Left lobe of liver (tissue), 2 donors: Measurements from ENCODE around the gene SLC1A5. TPM values are rescaled to one million over a fixed set of nuclear protein-coding genes. Genes with fewer than 3 reads are reported as not detected.
"Not testable (repeated sequence)": the region's sequence is repeated elsewhere in the genome, so short reads cannot be mapped to it uniquely, and the experiment has no call there.

Source experiments
- ATAC-seq: fragments of 200-7000 bp; cut with Tn5 transposase; one replicate; pipeline ENCODE4 v1.9.1; 2020; ENCODE audit warnings: mild to moderate bottlenecking, moderate library complexity
- DNase-seq: peaks from one replicate; pipeline ENCODE4 v3.0.0-alpha.2; 2020; ENCODE audit warnings: low spot score
- total RNA-seq: library from RNA; stranded (reverse); gene quantifications from one replicate; pipeline ENCODE4 v1.2.1, GENCODE V29; 2021
- donor health status: DM: no; HTN: no; CAD: no; lungs with moderate emphysema.
- donor health status: DM: no; HTN: yes; CAD: no.

SLC1A5 gene
- total RNA-seq, 1 donor from 2014 or later, result 3.8 TPM

GRCh38 chr19:46772170-46773017 lies 16.0 kb downstream of the SLC1A5 start:
- DNase-seq (no peak), ATAC-seq (no peak)

- not testable (repeated sequence) for ATAC-seq, DNase-seq
Measured at GRCh38 chr19:46768746-46769145, 19.6 kb downstream of the SLC1A5 start.

GRCh38 chr19:46766569-46767317 lies 21.7 kb downstream of the SLC1A5 start:
- ATAC-seq, result peak; percentile 59
- no peak for DNase-seq

GRCh38 chr19:46764817-46765291 lies 23.5 kb downstream of the SLC1A5 start:
- DNase-seq (no peak), ATAC-seq (peak; percentile 65)

- DNase-seq, result no peak
- no peak for ATAC-seq
Measured at GRCh38 chr19:46762245-46762890, 26.0 kb downstream of the SLC1A5 start.

- DNase-seq (no peak), ATAC-seq (no peak)
Measured at GRCh38 chr19:46761418-46761831, 27.0 kb downstream of the SLC1A5 start.

GRCh38 chr19:46760897-46761296 lies 27.5 kb downstream of the SLC1A5 start:
- not testable (repeated sequence) for DNase-seq, ATAC-seq

- DNase-seq, result no peak
Measured at GRCh38 chr19:46760363-46760762, 28.0 kb downstream of the SLC1A5 start.

GRCh38 chr19:46759817-46760333 lies 28.5 kb downstream of the SLC1A5 start:
- ATAC-seq (no peak), DNase-seq (no peak)

More at GRCh38 chr19:46760363-46760762, 28.0 kb downstream of the SLC1A5 start:
- ATAC-seq, result no peak

GRCh38 chr19:46759206-46759605 lies 29.2 kb downstream of the SLC1A5 start:
- ATAC-seq, result no peak
- DNase-seq, result no peak

- no peak for ATAC-seq
- no peak for DNase-seq
Measured at GRCh38 chr19:46756544-46756888, 31.9 kb downstream of the SLC1A5 start.

GRCh38 chr19:46755853-46756543 lies 32.4 kb downstream of the SLC1A5 start:
- no peak for DNase-seq

GRCh38 chr19:46755077-46755852 lies 33.1 kb downstream of the SLC1A5 start:
- no peak for DNase-seq
- ATAC-seq, result peak; percentile 7

More at GRCh38 chr19:46755853-46756543, 32.4 kb downstream of the SLC1A5 start:
- ATAC-seq, result no peak

- ATAC-seq, result peak; percentile 46
- no peak for DNase-seq
Measured at GRCh38 chr19:46753420-46754155, 34.8 kb downstream of the SLC1A5 start.

- DNase-seq (peak; percentile 54), ATAC-seq (no peak)
Measured at GRCh38 chr19:46748325-46749109, 39.9 kb downstream of the SLC1A5 start.

GRCh38 chr19:46746281-46747057 lies 41.9 kb downstream of the SLC1A5 start, which contains the start of gene STRN4:
STRN4 (minus strand) TSS chr19:46746450; CDS start chr19:46746430, 20 bp downstream.
- ATAC-seq, result peak; percentile 65

More at GRCh38 chr19:46746281-46747057, 41.9 kb downstream of the SLC1A5 start, which contains the start of gene STRN4:
- DNase-seq, result peak; percentile 53
